ENCODE measurements around the gene PACSIN2.
"Not testable (repeated sequence)": the region's sequence is repeated elsewhere in the genome, so short reads cannot be mapped to it uniquely, and the experiment has no call there.

The PACSIN2 gene

DNA sequence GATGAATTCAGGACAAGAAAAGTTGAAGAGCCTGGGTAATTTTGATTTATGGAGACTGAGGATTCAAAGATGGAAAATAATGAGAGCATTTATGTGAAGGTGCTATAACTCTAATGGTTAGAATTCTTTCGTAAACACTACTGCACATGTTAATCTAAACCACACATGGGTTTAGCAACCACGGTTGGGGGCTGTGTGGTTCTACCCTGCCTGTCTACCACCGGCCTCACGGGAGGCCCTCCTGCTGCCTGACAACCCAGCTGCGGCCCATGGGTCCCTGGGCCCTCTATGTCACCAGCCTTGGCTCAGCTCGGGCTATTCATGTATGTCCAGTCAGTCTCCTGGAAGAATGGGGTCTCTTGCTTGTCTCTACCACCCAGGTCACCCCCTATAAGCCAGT is 89.4 kb downstream of the PACSIN2 start:
- DNase-seq = no peak

DNA sequence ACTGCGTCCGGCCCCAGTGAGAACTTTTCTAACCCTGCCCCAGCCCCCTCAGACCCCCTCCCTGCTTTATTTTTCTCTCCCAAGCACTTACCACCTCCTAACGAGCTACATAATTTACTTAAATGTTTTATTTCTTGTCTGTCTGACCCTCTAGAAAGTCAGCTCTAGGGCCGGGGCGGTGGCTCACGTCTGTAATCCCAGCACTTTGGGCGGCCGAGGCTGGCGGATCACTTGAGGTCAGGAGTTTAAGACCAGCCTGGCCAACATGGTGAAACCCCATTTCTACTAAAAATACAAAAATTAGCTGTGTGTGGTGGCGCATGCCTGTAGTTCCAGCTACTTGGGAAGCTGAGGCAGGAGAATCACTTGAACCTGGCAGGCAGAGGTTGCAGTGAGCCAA is 89.9 kb downstream of the PACSIN2 start:
- not testable (repeated sequence) for DNase-seq

DNA sequence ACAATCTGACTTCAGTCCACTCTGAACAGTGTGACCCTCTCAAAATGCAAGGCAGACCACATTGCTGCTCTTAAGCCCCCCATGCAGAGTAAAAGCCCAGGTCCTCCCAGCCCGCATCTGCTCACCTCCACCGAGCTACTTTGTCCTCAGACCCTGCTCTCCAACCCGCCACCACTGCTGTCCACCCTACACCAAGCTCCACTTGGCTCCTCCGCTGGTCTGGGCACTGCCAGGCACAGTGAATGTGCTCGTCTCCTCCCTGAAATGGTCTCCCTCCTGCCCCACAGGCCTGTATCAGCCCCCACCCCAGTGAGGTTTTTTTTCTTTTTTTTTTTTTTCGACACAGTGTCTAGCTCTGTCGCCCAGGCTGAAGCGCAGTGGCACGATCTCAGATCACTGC is 90.5 kb downstream of the PACSIN2 start:
- DNase-seq = no peak

DNA sequence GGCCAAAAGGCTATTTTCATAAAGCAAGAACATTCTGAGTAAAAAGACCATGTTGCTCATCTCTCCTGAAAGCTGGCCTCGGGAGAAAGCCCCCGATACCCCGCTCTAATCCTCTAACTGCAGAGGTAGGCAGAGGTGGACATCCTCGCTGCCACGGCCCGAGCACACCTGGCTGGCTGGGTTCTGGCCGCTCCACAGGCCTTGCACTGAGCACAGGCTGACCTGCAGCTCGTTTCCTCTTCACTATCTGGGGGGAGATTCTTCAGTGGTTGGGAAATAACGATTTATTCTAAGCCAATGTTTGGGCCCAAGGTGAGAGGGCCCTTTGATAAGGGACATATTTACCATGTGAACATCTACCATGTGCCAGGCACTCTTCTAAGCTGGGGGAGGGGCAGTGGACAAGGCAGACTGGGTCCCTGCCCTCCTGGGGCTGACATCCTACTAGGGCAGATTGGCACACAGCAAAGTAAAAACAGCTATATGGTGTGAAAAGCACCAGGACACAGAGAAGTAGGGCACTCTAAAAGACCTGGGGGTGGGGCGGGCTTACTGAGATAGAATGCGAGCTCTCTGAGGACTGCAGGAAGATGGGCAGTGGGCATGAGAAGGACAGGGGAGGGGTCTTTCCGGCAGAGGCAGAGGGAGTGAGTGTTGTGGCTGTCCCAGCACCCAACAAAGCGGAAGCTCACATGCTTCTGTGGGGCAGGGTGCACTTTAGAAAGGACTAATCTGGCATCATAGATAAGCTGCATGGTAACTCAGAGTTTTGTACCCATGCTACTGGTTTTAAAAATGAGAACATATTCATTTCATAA is 92.4 kb downstream of the PACSIN2 start:
- no peak for DNase-seq

DNA sequence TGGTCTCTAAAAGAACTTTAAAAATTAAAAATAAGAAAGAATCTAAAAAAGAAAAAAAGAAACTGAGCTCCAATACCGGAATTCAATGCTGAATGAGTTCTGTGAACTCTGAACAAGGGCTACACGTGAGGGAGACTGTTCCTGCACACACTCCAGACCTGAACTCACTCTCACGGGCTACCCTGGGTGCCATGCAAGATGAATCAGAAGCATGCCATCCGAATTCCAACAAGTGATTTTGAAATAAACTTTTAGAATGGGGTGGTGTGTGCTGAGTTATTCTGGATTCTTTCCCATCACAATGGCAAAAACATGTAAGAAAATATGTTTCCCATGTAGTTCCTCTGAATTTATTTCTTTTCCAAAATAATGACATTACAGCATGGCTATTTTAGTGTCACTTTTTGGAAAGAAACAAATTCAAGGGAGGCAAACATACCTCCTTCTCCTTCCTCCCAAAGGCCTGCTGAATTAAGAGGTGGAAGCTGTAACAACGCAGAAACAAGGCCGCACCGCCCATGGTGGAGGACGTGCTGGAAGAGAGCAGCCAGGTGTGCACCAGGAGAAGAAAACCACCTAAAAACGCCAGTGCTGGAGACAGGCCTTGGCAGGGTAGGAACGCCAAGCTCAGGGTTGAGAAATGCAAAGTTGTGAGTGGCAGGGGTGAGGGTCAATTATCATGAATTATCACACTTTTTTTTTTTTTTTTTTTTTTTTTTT is 94.7 kb downstream of the PACSIN2 start:
- peak; percentile 80 for DNase-seq

DNA sequence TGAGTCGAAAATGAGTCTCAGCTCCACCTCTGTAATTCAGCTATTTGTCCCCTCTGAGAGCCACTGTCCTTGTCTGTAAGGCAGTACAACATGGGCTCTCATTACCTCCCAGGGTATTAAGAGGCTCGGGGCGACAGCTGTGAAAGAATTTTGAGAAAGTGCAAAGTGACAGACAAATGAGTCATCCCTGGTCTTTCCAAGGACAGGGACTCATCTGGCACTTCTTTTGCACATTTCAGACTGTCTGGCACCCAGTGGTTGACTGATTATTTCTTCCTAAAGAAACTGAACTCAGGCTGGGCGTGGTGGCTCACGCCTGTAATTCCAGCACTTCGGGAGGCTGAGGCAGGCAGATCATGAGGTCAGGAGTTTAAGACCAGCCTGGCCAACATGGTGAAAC is 95.8 kb downstream of the PACSIN2 start:
- DNase-seq = peak; percentile 80

DNA sequence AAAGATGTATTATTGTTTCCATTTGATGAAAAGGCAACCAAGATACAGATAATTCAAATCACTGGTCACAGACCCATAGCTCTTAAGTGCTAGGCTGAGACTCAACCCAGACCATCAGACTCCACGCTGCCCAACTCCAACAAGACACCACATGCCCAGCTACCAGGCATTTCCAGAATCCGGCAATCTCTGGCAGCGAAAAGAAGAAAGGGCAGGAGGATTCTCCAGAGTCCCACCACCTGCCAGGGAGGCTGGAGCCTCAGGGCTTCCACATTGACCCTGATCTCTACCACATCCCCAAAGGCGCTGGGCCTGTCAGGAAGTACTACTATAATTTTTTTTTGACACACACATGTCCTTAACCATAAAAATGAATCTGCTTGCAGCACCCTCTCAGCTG is 96.4 kb downstream of the PACSIN2 start:
- no peak for DNase-seq

DNA sequence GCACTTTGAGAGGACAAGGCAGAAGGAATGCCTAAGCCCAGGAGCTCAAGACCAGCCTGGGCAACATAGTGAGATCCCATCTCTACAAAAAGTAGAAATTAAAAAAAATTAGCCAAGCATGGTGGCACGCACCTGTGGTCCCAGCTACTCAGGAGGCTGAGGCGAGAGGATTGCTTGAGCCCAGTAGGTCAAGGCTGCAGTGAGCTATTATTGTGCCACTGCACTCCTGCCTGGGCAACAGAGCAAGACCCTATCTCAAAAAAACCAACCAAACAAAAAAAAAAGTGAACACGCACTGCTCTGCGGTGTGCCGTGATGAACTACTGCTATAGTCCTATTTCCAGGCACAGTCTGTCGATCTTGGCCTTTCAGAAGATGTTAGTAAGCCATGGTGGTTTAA is 97.6 kb downstream of the PACSIN2 start:
- DNase-seq = not testable (repeated sequence)

DNA sequence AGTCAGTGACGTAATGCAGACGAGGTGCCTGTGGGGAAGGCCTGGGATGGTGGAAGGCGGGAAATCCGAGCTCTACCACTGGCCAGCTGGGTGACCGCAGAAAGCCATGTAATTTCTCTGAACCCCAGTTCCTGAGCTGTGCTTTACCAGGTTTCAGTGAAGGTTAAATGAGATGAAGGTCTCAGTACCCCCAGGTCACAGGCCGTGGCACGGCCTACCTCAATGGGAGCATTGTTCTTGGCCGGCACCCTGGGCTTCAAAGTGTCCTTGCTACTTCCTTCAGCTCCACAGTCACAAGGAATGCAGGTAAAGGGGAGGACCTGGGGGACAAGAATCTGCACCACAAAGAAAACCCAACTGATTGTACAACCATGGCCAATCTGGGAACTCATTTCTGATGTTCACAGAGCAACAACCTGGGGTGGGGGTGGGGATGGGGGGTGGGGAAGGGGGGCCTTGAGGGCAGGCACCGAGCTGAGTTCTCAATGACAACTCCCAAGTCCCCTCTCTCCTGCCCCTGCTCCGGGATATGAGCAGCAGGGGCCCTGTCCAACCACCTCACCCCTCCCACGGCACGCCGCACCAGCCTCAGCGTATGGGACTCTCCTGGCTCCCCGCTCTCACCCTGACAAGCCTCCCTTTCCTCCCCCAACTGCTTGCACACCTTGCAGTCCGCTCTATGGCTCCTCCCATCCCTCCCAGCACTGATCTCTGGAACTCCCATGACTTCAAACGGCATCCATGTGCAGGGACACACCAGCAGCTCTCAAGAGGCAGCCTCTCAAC is 98.8 kb downstream of the PACSIN2 start:
- no peak for DNase-seq

DNA sequence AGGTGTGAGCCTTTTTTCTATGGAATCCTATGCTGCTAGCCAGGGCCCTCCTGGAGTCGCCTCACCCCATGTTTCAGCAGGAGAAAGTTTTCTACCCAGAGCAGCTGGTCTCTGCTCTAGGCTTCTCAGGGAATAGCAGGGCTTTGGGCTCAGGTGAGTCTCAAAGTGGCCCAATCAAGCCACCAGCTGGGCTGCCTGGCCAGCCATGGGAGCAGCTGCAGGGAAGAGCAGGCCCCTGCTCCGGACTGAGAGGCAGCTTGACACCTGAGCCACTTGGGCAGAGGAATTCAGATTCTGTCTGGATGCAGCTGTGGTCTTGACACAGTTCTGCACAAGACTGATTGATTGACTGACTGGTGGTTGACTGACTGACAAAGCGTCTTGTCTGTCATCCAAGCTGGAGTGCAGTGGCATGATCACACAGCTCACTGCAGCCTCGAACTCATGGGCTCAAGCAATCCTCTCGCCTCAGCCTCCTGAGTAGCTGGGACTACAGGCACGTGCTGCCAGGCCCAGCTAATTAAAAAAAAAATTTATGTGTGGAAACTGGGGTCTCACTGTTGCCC is 100.4 kb downstream of the PACSIN2 start:
- no peak for DNase-seq

DNA sequence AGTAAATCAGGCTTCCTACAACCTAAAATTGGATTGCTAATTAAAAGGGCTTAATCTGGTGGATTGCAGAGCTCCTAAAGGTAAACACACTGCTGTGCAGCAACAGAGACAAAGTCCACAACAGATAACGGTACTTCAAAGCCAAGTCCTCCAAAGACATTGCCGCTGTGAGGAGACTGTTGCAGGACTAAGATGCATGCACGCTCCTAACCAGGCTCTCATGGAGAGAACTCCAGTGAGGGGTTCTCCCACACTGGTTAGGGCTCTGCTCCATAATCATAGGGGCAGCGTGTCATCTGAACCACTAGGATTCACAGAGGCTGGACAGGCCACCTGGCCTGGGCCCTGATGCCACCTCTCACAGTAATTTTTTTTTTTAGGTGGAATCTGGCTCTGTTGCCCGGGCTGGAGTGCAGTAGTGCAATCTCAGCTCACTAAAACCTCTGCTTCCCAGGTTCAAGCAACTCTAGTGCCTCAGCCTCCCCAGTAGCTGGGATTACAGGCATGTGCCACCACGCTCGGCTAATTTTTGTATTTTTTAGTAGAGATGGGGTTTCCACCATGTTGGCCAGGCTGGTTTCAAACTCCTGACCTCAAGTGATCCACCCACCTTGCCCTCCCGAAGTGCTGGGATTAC is 101.0 kb downstream of the PACSIN2 start:
- no peak for DNase-seq

DNA sequence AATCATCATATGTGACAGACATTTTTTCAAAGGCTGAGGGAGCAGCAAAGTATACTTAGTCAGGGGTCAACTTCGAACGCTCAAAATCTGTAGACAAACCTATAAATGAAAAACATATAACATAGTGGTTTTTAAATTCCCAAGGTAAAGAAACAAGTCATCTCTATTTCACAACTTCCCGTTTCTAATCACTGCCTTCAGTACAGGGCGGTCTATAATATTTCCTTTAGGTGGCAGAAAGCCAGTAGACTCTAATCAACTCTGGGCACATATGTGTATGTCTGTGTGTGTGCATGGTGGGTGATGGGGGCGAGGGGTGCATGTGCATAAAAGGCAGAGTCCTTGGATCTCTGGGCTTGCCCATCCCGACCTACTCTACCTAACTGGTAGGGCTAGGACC is 102.9 kb downstream of the PACSIN2 start:
- DNase-seq = no peak

DNA sequence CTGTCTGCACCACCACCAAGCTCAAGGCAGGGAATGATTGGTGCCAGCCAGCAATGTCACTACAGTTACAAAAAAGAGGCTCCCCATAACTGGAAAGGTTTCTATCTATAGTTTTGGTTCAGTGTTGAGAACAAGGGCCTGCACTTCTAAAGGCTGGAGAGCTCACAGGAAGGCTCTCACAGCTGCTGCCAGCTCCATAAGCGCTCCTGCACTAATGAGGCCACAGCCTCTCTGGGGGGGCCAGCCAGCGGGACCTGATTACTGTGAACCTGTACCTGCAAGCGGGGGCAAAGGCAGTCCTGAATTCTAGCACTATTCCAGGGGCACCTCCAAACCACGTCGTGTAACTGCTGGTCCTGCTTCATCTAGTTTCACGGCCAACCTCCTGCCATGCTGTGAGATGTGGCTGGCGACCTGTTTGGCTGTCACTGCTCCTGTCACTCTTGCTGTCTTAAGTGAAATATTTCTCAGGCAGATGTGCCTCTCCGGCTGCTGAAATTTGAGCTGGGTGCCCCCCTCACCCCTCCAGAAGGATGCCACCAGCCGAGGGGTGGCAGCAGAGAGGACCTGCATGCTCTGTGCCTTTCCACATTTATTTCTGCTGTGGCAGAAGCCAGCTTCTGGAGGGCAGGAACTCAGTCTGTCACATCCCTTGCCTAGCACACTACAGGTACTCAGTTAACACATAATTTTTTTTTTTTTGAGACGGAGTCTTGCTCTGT is 104.6 kb downstream of the PACSIN2 start:
- no peak for DNase-seq

DNA sequence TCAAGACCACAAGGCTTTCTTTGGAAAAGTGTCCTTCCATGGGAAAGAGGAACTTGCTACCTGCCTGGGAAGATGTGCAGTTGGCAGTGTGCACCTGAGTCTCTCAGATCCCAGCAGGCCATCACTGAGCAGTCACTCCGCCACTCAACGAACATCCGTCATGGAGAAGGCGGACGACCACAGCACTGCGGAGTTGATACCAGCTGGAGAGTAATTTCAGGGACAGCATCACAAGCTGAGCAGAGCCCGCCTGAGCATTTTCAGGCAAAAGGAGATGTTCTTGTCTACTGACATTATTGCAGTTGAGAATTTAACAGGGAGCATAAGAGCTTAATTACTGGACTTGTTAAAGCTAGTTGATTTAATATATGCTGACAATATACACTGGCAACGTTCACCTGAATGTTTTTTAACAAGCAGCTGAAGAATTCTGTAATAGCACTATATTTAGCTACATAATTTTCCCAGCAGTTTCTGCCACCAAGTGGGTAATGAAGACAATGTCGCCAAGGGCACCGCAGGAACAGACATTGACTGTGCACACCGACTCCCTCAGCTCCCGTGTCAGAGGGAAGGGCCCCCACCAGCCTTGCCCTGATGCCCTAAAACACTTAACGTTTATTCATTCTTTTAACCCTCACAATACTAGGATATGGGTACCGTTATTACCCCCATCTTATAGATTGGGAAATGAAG is 105.4 kb downstream of the PACSIN2 start:
- DNase-seq = no peak

DNA sequence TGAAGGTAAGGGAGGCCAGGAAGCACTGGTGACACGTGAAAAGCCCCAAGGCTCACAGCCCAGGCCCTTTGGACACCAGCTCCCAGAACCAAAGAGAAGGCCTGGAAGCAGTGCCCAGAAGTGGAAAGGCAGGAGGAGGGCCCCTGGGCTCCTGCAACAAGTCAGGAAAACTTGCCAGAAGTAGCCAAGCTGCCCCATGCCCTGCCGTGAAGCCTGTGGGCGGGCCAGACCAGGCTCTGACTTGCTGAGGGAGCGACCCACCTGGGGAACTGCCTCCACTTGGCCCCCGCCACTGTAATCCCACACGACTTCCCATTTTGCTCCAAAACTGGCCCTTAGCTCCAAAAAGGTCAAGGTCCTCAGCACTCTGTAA is 106.6 kb downstream of the PACSIN2 start:
- DNase-seq = no peak

DNA sequence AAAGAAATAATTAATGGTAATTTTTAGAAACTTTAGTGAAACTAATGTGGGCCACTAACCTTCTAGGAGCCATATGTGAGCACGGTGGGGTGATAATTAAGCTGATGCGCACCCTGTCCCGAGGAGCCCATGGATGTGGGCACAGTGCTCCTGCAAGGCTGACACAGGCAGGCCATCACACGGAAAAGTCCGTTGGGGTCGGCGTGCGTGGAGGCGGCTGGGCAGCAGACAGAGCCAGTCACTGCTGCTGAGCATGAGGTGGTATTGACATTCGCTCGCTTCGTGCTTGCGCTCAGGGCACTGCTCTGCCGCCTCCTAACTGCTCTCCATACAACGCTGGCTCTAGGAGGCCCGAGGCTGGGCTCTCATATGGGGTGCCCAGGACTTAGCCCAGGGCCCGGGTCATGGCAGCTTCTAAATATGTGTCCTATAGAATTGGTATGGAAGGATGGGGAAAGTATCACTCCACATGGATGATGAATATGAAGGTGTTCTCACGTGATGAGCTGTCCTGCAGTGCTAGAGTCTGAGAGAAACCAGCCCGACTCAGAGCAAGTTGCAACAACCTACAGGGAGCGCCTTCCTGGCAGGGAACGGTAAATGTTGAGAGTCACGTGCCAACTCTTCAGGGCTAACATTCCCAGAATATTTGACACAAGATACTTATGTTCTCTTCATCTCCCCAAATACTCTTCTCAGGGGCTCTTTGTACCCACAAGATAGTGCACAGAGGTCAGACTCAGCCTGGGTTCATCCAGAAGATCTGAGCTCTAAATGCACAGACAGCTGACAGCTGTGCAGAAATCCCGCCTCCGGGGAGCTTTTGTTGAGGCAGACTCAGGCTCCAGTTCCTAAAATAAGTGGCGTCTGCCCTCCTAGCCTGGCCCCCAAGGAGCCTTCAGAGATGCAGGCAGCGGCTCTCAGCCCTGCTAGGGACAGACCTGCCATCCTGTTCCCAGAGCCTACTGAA is 107.3 kb downstream of the PACSIN2 start:
- DNase-seq = no peak

DNA sequence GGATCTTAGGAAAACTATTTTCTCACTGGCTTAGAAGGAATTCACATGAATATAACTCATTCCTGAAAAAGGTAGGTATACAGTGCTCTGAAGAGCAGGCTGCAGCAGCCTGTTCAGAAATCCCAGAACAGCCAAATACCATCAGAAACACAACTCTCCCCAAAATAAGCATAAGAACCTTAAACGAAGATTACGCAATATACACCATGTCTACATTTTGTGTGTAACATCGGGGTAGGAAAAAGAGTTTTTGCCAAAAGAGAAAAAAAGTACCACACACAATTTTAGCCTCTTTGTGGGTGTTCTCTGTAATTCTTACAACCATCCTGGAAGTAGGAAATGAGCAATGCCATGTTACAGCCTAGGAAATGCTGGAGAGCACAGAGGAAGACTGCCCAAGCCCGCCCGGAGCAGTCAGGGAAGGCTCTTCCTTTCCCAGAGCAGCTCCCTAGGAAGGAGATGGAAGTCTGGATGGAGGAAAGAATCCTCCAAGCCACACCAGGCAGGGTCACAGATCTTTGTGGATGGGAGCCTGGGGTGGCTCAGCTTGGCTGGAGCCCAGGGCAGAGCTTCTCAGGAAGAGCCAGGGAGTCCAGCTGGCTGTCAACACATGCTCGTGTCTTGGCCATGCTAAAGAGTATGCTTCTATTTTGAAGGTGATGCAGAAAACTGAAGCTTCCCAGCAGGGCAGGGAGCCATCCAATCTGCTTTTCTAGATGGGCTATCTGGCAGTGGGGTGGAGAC is 108.2 kb downstream of the PACSIN2 start:
- peak; percentile 49 for DNase-seq

DNA sequence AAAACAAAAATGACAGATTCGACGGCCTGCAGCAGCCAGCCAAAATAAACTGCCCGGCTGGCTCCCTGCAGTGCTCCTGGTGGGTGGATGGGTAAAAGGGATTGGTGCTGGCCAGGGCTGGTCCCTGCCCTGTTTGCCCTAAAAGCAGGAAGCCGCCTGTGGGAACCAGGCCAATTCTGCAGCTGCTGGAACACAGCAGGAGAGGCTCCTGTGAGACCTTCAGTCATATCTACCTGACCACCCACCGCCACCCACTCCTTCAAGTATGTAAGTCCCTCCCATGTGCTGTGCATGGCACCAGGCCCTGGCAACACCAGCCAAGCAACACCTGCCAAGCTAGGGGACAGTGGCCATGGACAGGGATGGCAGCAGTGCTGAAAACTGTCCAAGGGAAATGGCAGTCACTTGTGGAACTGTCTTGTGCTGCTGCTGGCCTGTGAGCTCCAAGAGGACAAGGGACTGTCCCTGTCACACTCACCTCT is 109.2 kb downstream of the PACSIN2 start:
- DNase-seq = no peak

DNA sequence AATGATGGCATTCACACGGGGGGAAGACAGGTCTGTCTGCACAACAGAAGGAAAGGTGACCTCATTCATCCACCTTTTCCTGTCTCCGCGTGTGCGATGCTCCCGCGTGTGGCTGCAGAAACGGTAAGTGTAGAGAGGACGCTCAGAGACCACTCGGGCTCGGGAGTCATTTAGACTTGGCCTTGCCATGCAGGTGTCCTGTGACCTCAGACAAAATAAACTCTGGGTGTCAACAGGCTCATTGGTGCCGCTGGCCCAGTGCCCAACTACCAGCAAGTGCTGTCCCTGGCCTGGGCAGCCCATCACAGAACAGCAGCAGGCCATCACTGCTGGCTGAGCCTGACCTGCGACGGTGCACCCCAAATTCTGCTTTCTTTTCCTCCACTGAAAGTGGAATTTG is 109.7 kb downstream of the PACSIN2 start:
- DNase-seq = no peak
